H1 (cell line): ENCODE results near the gene C19orf47.

ENCODE experiments used
- BCL11A ChIP-seq, 2 experiments: IDR thresholded peaks; one replicate each; pipeline ENCODE4 v1.6.1; 2011; ENCODE audit warnings: low read depth in 2 of 2, low read length in 2 of 2, mild to moderate bottlenecking in 2 of 2
- EGR1 ChIP-seq: IDR thresholded peaks from 2 replicates; pipeline ENCODE4 v1.6.1; 2011; ENCODE audit warnings: low read depth, low read length, borderline replicate concordance
- EP300 ChIP-seq, 2 experiments: IDR thresholded peaks; 1 replicate in 1 of 2; 2 replicates in 1 of 2; pipeline ENCODE4 v1.6.1; 2011 to 2012; ENCODE audit warnings: low read depth in 2 of 2, low read length in 2 of 2, mild to moderate bottlenecking in 2 of 2, borderline replicate concordance in 1 of 2, inconsistent platforms in 1 of 2, moderate library complexity in 1 of 2
- HDAC2 ChIP-seq, 2 experiments: fragments of 300-600 bp in 1 of 2; sonication (generic) in 1 of 2; IDR thresholded peaks; 2 replicates each; pipeline ENCODE4 v1.6.1; 2011 to 2012; ENCODE audit warnings: low read depth in 2 of 2, low read length in 2 of 2, mild to moderate bottlenecking in 2 of 2, moderate library complexity in 2 of 2, borderline replicate concordance in 1 of 2, inconsistent platforms in 1 of 2
- JUND ChIP-seq: IDR thresholded peaks from 2 replicates; pipeline ENCODE4 v1.6.1; 2011; ENCODE audit warnings: mild to moderate bottlenecking, improper control_type of control experiment, low read length
- MAX ChIP-seq: IDR thresholded peaks from 2 replicates; pipeline ENCODE4 v1.6.1; 2012; ENCODE audit warnings: inconsistent platforms
- PHF8 ChIP-seq: fragments of 200-600 bp; sonication (generic); conservative IDR thresholded peaks from 2 replicates; pipeline ENCODE4 v1.7.1; 2012; ENCODE audit warnings: low read depth, mild to moderate bottlenecking, inconsistent platforms, low read length, moderate library complexity
- POLR2A ChIP-seq, 2 experiments: IDR thresholded peaks; 1 replicate in 1 of 2; 2 replicates in 1 of 2; pipeline ENCODE4 v1.6.1; 2011; ENCODE audit warnings: low read depth in 2 of 2, low read length in 2 of 2, mild to moderate bottlenecking in 2 of 2; ENCODE audit errors: control extremely low read depth in 1 of 2
- POLR2AphosphoS5 ChIP-seq: IDR thresholded peaks from 2 replicates; pipeline ENCODE4 v1.6.1; 2011; ENCODE audit warnings: low read depth, low read length
- SIN3A ChIP-seq, 2 experiments: IDR thresholded peaks in 1 of 2; conservative IDR thresholded peaks in 1 of 2; 2 replicates each; pipeline ENCODE4 v1.6.1; 2011 to 2012; ENCODE audit warnings: low read length in 2 of 2, improper control_type of control experiment in 1 of 2, low read depth in 1 of 2, mild to moderate bottlenecking in 1 of 2
- SP4 ChIP-seq: IDR thresholded peaks from 2 replicates; pipeline ENCODE4 v1.6.1; 2012; ENCODE audit warnings: low read length, inconsistent platforms
- TAF1 ChIP-seq: IDR thresholded peaks from 2 replicates; pipeline ENCODE4 v1.6.1; 2011; ENCODE audit warnings: mild to moderate bottlenecking, low read depth, low read length
- TF ChIP-seq, protein P1 (sequence below), 3 experiments: IDR thresholded peaks; 1 replicate in 2 of 3; 2 replicates in 1 of 3; pipeline versions ENCODE4 v1.5.1 to v1.6.1; 2011; ENCODE audit warnings: low read length in 3 of 3, mild to moderate bottlenecking in 3 of 3, inconsistent platforms in 2 of 3, low read depth in 1 of 3, moderate library complexity in 1 of 3; ENCODE audit not compliant: insufficient read depth in 1 of 3; ENCODE audit errors: control extremely low read depth in 1 of 3
- TF ChIP-seq, protein P2 (sequence below): IDR thresholded peaks from 2 replicates; pipeline ENCODE4 v1.6.1; 2011; ENCODE audit warnings: low read depth, mild to moderate bottlenecking, low read length; ENCODE audit not compliant: insufficient read depth

GRCh38 chr19:40303765-40304164, 44.4 kb downstream of the C19orf47 start:
- TF ChIP-seq JUND: no peak
- TF ChIP-seq, protein P1, sequence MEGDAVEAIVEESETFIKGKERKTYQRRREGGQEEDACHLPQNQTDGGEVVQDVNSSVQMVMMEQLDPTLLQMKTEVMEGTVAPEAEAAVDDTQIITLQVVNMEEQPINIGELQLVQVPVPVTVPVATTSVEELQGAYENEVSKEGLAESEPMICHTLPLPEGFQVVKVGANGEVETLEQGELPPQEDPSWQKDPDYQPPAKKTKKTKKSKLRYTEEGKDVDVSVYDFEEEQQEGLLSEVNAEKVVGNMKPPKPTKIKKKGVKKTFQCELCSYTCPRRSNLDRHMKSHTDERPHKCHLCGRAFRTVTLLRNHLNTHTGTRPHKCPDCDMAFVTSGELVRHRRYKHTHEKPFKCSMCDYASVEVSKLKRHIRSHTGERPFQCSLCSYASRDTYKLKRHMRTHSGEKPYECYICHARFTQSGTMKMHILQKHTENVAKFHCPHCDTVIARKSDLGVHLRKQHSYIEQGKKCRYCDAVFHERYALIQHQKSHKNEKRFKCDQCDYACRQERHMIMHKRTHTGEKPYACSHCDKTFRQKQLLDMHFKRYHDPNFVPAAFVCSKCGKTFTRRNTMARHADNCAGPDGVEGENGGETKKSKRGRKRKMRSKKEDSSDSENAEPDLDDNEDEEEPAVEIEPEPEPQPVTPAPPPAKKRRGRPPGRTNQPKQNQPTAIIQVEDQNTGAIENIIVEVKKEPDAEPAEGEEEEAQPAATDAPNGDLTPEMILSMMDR (IDR thresholded peaks at IDR 0.05; ENCODE audit: control extremely low read depth in 1 of 3, insufficient read depth in 1 of 3, low read depth in 1 of 3, low read length in 3 of 3): no peak
- no peak for TF ChIP-seq TAF1
- TF ChIP-seq POLR2AphosphoS5: no peak
- TF ChIP-seq SIN3A (conservative IDR thresholded peaks at IDR 0.05 in 1 of 2, IDR thresholded peaks at IDR 0.05 in 1 of 2; ENCODE audit: low read depth in 1 of 2, low read length in 2 of 2): no peak
- no peak for TF ChIP-seq MAX
- TF ChIP-seq, protein P2, sequence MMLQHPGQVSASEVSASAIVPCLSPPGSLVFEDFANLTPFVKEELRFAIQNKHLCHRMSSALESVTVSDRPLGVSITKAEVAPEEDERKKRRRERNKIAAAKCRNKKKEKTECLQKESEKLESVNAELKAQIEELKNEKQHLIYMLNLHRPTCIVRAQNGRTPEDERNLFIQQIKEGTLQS: no peak
- TF ChIP-seq HDAC2 (IDR thresholded peaks at IDR 0.05; ENCODE audit: borderline replicate concordance in 1 of 2, low read depth in 2 of 2, low read length in 2 of 2): no peak
- no peak for TF ChIP-seq BCL11A (IDR thresholded peaks at IDR 0.05; ENCODE audit: low read depth in 2 of 2, low read length in 2 of 2)
- TF ChIP-seq POLR2A (IDR thresholded peaks at IDR 0.05; ENCODE audit: control extremely low read depth in 1 of 2, low read depth in 2 of 2, low read length in 2 of 2): no peak
- no peak for TF ChIP-seq PHF8
- TF ChIP-seq EGR1: no peak
- TF ChIP-seq SP4: no peak
- TF ChIP-seq EP300 (IDR thresholded peaks at IDR 0.05; ENCODE audit: borderline replicate concordance in 1 of 2, low read depth in 2 of 2, low read length in 2 of 2): no peak
